GM13977 (cell line): ENCODE results near the gene PITPNM1.
A peak's percentile ranks its signal among the peaks of the same experiment; 100 is the strongest.
"Not testable (repeated sequence)": the region's sequence is repeated elsewhere in the genome, so short reads cannot be mapped to it uniquely, and the experiment has no call there.

ENCODE experiments used
- DNase-seq: peaks from one replicate; pipeline ENCODE4 v3.0.0; 2012; ENCODE audit warnings: low spot score
- in situ Hi-C: fragments of 300-500 bp; cut with MboI; formaldehyde crosslinking; loops from one replicate; pipeline ENCODE4 v1.12.0; 2022; ENCODE audit warnings: low sequenced_read_pairs, low pct_unique_long_range_greater_than_20kb, mixed read lengths, inconsistent platforms; ENCODE audit not compliant: unreplicated experiment
- TF ChIP-seq, protein P1 (sequence below): IDR thresholded peaks from 2 replicates; pipeline ENCODE4 v1.5.1; 2012; ENCODE audit warnings: mild to moderate bottlenecking, control low read depth; ENCODE audit not compliant: insufficient read depth; ENCODE audit errors: extremely low read depth, missing control alignments

The PITPNM1 gene

DNA sequence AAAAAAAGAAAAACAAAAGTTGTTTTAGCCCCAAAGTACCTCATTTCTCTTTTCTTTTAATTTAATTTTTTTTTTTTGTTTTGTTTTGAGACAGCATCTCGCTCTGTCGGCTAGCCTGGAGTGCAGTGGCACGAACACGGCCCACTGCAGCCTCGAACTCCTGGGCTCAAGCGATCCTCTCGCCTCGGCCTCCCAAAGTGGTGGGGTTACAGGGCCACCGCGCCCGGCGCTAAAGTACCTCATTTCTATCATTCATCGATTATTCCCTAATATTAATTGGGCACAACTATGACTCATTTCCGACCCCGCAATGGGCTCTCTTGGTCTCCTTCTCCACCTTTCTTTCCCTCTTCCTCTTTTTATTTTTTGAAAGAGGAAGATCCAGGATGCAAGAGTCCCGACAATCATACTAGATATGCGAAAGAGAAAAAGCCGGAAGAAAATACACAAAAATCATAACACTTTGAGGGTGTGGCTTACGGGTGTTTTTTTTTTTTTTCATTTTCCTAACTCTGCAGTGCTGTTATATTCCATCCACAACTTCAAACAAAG is 22.8 kb downstream of the PITPNM1 start:
- TF ChIP-seq, protein P1, sequence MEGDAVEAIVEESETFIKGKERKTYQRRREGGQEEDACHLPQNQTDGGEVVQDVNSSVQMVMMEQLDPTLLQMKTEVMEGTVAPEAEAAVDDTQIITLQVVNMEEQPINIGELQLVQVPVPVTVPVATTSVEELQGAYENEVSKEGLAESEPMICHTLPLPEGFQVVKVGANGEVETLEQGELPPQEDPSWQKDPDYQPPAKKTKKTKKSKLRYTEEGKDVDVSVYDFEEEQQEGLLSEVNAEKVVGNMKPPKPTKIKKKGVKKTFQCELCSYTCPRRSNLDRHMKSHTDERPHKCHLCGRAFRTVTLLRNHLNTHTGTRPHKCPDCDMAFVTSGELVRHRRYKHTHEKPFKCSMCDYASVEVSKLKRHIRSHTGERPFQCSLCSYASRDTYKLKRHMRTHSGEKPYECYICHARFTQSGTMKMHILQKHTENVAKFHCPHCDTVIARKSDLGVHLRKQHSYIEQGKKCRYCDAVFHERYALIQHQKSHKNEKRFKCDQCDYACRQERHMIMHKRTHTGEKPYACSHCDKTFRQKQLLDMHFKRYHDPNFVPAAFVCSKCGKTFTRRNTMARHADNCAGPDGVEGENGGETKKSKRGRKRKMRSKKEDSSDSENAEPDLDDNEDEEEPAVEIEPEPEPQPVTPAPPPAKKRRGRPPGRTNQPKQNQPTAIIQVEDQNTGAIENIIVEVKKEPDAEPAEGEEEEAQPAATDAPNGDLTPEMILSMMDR: no peak
- no peak for DNase-seq
- in situ Hi-C loops: no loop called here

GRCh38 chr11:67477344-67478050 is 27.7 kb downstream of the PITPNM1 start:
- DNase-seq, in situ Hi-C loops: not testable (repeated sequence)

- DNase-seq, in situ Hi-C loops: not testable (repeated sequence)
Measured at GRCh38 chr11:67476692-67477091, 28.5 kb downstream of the PITPNM1 start.

DNA sequence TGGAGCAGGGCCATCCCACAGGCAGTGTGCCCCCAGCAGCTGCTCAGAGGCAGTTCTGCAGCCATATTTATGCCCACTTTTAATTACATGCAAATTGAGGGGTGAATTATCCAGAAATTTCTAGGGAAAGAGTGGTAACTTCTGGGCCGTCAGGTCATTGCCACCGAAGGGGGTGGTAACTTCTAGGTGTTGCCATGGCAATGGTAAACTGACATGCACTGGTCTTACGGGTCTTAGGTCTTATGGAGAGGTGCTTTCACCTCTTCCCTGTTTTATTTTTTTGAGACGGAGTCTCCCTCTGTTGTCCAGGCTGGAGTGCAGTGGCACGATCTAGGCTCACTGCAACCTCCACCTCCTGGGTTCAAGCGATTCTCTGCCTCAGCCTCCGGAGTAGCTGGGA is 32.3 kb downstream of the PITPNM1 start:
- no peak for DNase-seq
- in situ Hi-C loops: no loop called here
- TF ChIP-seq, protein P1: no peak

DNA sequence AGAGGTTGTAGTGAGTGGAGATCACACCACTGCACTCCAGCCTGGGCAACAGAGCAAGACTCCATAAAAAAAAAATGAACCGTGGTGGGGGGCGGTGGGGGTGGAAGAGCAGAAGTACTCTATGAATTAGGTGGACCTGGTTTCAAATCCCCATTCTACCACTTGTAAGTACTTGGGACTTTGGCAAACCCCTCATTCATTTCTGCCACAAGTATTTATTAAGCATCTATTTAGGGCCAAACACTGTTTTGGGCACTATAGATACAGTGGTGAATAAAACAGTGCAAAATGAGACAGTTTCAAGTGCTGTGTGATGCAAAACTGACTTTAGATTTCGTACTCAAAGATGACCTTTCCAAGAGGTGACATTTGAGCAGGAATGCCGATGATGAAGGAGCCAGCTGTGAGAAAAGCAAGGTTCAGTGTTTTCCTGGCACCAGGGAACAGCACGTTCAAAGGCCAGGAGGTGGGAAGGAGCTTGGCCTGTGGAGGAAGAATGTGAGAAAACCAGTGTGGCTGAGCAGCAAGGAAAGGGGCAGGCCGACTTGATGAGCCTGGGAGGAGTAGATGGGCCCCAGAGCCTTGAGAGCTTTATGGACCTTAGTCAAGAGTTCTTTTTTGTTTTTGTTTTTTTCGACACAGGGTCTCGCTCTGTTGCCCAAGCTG is 34.7 kb downstream of the PITPNM1 start:
- no peak for DNase-seq
- in situ Hi-C loops: no loop called here
- TF ChIP-seq, protein P1: no peak

DNA sequence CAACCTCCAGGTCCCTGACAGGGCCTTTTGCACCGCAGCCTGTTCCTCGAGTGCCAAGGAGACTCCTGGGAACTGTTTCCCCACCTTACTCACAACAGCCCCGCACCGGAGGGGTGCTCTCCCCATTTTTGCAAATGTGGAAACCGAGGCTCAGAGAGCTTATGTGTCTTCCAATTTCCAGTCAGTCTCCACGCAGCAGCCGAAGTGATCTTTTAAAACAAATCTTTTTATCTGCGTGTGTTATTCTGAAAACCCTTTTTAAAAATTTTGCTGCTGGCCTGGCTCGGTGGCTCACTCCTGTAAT is 35.7 kb downstream of the PITPNM1 start:
- in situ Hi-C loops: loop anchor here (10.0 kb wide), 1 partner anchor 65 kb away; the partner anchor contains the start of genes PPP1CA and TBC1D10C
- TF ChIP-seq, protein P1: no peak
- DNase-seq: no peak

GRCh38 chr11:67468759-67469507 is 36.2 kb downstream of the PITPNM1 start, which contains the start of gene TMEM134:
TMEM134 (minus strand) TSS chr11:67469251; CDS start chr11:67469192, 59 bp downstream.
- TF ChIP-seq, protein P1: peak; percentile 80
- in situ Hi-C loops: loop anchor here (10.0 kb wide), 1 partner anchor 64 kb away; the partner anchor contains the start of genes PPP1CA and TBC1D10C

More at GRCh38 chr11:67468759-67469507, 36.2 kb downstream of the PITPNM1 start, which contains the start of gene TMEM134:
- DNase-seq: peak; percentile 97
